Mesendoderm (in vitro differentiated cells): ENCODE data around the gene LRRC15.

Source experiments
- DNase-seq: peaks from one replicate; pipeline ENCODE4 v3.0.0; 2013
- H2AK5ac ChIP-seq: 2 replicates; pipeline ENCODE4 v1.6.1; 2013; ENCODE audit warnings: low read length, inconsistent platforms
- H2BK120ac ChIP-seq: 2 replicates; pipeline ENCODE4 v1.6.1; 2013; ENCODE audit warnings: low read depth, mild to moderate bottlenecking, low read length, moderate library complexity, mixed read lengths
- H2BK15ac ChIP-seq: replicated peaks from 2 replicates; pipeline ENCODE4 v1.6.1; 2013; ENCODE audit warnings: low read depth, mild to moderate bottlenecking, moderate library complexity
- H2BK5ac ChIP-seq: 2 replicates; pipeline ENCODE4 v1.6.1; 2013; ENCODE audit warnings: low read length, inconsistent platforms
- H3K18ac ChIP-seq: 2 replicates; pipeline ENCODE4 v1.6.1; 2013; ENCODE audit warnings: mild to moderate bottlenecking, low read length, mixed read lengths
- H3K23ac ChIP-seq: one replicate; pipeline ENCODE4 v1.6.1; 2013; ENCODE audit warnings: low read length
- H3K27ac ChIP-seq: 2 replicates; pipeline ENCODE4 v1.5.1; 2013; ENCODE audit warnings: low read depth, mild to moderate bottlenecking, inconsistent platforms, low read length, moderate library complexity
- H3K27me3 ChIP-seq: 2 replicates; pipeline ENCODE4 v1.6.1; 2013; ENCODE audit warnings: low read length, control low read depth, mild to moderate bottlenecking, inconsistent platforms; ENCODE audit not compliant: insufficient read depth, poor library complexity
- H3K36me3 ChIP-seq: 2 replicates; pipeline ENCODE4 v1.6.1; 2013; ENCODE audit warnings: low read length, inconsistent platforms; ENCODE audit not compliant: control insufficient read depth, insufficient read depth
- H3K4ac ChIP-seq: one replicate; pipeline ENCODE4 v1.6.1; 2013; ENCODE audit warnings: low read depth, mild to moderate bottlenecking, low read length, moderate library complexity
- H3K4me1 ChIP-seq: 2 replicates; pipeline ENCODE4 v1.6.1; 2013; ENCODE audit warnings: low read depth, low read length, inconsistent platforms; ENCODE audit not compliant: control insufficient read depth
- H3K4me2 ChIP-seq: 2 replicates; pipeline ENCODE4 v1.6.1; 2013; ENCODE audit warnings: low read length
- H3K4me3 ChIP-seq: 2 replicates; pipeline ENCODE4 v1.5.1; 2013; ENCODE audit warnings: mild to moderate bottlenecking, low read length
- H3K56ac ChIP-seq: one replicate; pipeline ENCODE4 v1.6.1; 2013; ENCODE audit warnings: low read length
- H3K79me1 ChIP-seq: 2 replicates; pipeline ENCODE4 v1.6.1; 2013; ENCODE audit warnings: low read length, inconsistent platforms
- H3K79me2 ChIP-seq: 2 replicates; pipeline ENCODE4 v1.6.1; 2013; ENCODE audit warnings: mild to moderate bottlenecking, low read length; ENCODE audit not compliant: control insufficient read depth, insufficient read depth
- H3K9ac ChIP-seq: 2 replicates; pipeline ENCODE4 v1.6.1; 2013; ENCODE audit warnings: low read length, inconsistent platforms
- H4K5ac ChIP-seq: one replicate; pipeline ENCODE4 v1.6.1; 2013; ENCODE audit warnings: low read length
- H4K8ac ChIP-seq: one replicate; pipeline ENCODE4 v1.6.1; 2013; ENCODE audit warnings: low read depth, mild to moderate bottlenecking, control low read depth, low read length, moderate library complexity
- WGBS: extraction: QIAGEN DNeasy Blood & Tissue Kit; methylation state at CpG from one replicate; pipeline ENCODE4 v1.1.7; 2013; ENCODE audit warnings: low lambda C conversion rate, missing lambda C conversion rate; ENCODE audit not compliant: insufficient coverage; ENCODE audit errors: extremely low coverage; 5-methylcytosine and 5-hydroxymethylcytosine counted together

Gene LRRC15

DNA sequence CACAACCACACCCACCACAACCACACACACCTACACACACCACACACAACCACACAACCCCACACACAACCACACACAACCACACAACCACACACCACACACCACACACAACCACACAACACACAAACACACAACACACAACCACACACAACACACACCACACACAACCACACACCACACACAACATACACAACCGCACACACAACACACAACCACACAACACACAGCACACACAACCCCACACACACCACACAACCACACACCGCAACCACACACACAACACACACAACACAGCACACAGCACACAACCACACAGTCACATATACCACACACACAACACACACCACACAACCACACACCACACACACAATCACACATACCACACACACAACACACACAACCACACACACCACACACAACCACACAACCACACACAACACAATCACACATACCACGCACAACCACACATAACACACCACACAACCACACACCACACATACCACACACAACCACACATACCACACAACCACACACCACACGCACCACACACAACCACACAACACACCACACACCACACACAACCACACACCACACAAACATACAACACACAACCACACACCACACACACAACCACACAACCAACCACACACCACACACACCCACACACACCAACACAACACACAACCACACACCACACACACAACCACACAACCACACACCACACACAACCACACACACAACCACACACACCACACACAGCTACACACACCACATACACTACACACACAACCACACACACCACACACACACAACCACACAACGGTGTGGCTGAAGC, 42.1 kb downstream of the LRRC15 start:
- WGBS: 100% methylated on average over 3 of the region's 5 CpGs
- Histone ChIP-seq H3K9ac (no peak overlapping the region), H3K23ac (no peak overlapping the region), H3K18ac (no peak overlapping the region), H3K27ac (no peak overlapping the region), H3K4ac (no peak overlapping the region), H3K79me1 (no peaks in the 10 kb centered on the region), H2BK5ac (no peak overlapping the region), H2BK15ac (no peak overlapping the region), H2AK5ac (no peak overlapping the region), H4K5ac (no peak overlapping the region), H4K8ac (no peak overlapping the region), H3K4me3 (no peak overlapping the region), H3K36me3 (no peaks in the 10 kb centered on the region), H3K4me1 (peaks cover 2% of the 10 kb centered on the region), H3K79me2 (no peaks in the 10 kb centered on the region), H2BK120ac (no peak overlapping the region), H3K56ac (no peak overlapping the region), H3K4me2 (no peak overlapping the region), H3K27me3 (no peaks in the 10 kb centered on the region)
- peak; percentile 74 for DNase-seq

DNA sequence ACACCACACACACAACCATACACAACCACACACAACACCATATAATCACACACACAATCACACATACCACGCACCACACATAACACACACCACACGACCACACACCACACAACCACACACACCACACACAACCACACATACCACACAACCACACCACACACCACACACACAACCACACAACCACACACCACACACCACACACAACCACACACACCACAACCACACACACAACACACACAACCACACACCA, 42.6 kb downstream of the LRRC15 start:
- no peak overlapping the region for H3K4me3 ChIP-seq
- H2BK15ac ChIP-seq: no peak overlapping the region
- no peaks in the 10 kb centered on the region for H3K79me1 ChIP-seq
- DNase-seq: no peak
- H3K36me3 ChIP-seq: no peaks in the 10 kb centered on the region
- WGBS: 100% methylated on average over 1 of the region's 2 CpGs
- peaks cover 2% of the 10 kb centered on the region for H3K4me1 ChIP-seq
- H2AK5ac ChIP-seq: no peak overlapping the region
- no peak overlapping the region for H3K4me2 ChIP-seq
- no peak overlapping the region for H4K5ac ChIP-seq
- H2BK5ac ChIP-seq: no peak overlapping the region
- no peak overlapping the region for H3K23ac ChIP-seq
- H3K79me2 ChIP-seq: no peaks in the 10 kb centered on the region
- no peak overlapping the region for H3K27ac ChIP-seq
- no peak overlapping the region for H4K8ac ChIP-seq
- H3K9ac ChIP-seq: no peak overlapping the region
- H3K18ac ChIP-seq: no peak overlapping the region
- H3K27me3 ChIP-seq: no peaks in the 10 kb centered on the region
- no peak overlapping the region for H3K4ac ChIP-seq
- H2BK120ac ChIP-seq: no peak overlapping the region
- no peak overlapping the region for H3K56ac ChIP-seq

DNA sequence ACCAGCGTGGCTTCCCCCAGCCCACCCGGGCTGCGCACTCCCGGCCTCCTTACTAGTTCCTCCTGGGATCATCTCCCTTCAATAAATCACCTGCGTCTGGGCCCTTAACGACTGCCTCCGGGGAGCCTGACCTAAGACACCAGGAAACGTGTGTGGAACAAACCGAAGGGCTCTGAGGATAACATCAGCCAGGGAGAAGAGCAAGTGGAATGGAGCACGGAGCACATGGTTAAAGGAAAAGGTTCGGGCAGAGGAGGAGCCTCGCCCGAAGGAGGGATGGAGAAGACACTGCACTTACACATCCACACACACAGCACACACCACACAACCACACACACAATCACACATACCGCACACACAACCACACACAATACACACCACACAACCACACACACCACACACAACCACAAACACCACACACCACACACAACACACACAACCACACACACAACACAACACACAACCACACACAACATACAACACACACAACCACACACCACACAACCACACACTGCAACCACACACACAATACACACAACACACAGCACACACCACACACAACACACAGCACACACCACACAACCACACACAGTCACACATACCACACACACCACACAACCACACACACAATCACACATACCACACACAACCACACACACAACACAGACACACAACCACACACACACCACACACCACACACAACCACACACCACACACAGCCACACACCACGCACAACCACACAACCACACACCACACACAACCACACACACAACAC, 43.2 kb downstream of the LRRC15 start:
- Histone ChIP-seq H3K18ac (no peak overlapping the region), H3K9ac (no peak overlapping the region), H3K4me1 (peaks cover 2% of the 10 kb centered on the region), H3K36me3 (no peaks in the 10 kb centered on the region), H3K79me1 (no peaks in the 10 kb centered on the region), H3K56ac (peak overlapping the region; percentile 25), H3K27ac (no peak overlapping the region), H4K8ac (no peak overlapping the region), H3K23ac (no peak overlapping the region), H2BK5ac (peak overlapping the region; percentile 27), H3K4ac (no peak overlapping the region), H3K27me3 (no peaks in the 10 kb centered on the region), H2AK5ac (peak overlapping the region; percentile 31), H4K5ac (no peak overlapping the region), H3K4me2 (no peak overlapping the region), H3K4me3 (no peak overlapping the region), H2BK120ac (no peak overlapping the region), H3K79me2 (no peaks in the 10 kb centered on the region), H2BK15ac (no peak overlapping the region)
- no CpG with 5 or more reads among the region's 15 CpGs for WGBS
- DNase-seq: peak; percentile 77

GRCh38 chr3:194325424-194326153, 44.0 kb downstream of the LRRC15 start:
- peak overlapping the region; percentile 99 for H2AK5ac ChIP-seq
- no peak overlapping the region for H3K4me3 ChIP-seq
- H3K79me1 ChIP-seq: no peaks in the 10 kb centered on the region
- no peak overlapping the region for H2BK120ac ChIP-seq
- peak overlapping the region; percentile 10 for H3K56ac ChIP-seq
- no peak overlapping the region for H3K4me2 ChIP-seq
- WGBS: no CpG with 5 or more reads among the region's 15 CpGs
- no peaks in the 10 kb centered on the region for H3K36me3 ChIP-seq
- no peak overlapping the region for H3K4ac ChIP-seq
- peak; percentile 83 for DNase-seq
- H3K9ac ChIP-seq: no peak overlapping the region
- H4K5ac ChIP-seq: no peak overlapping the region
- no peaks in the 10 kb centered on the region for H3K27me3 ChIP-seq
- no peak overlapping the region for H3K27ac ChIP-seq
- no peak overlapping the region for H4K8ac ChIP-seq
- H2BK5ac ChIP-seq: no peak overlapping the region
- H3K4me1 ChIP-seq: peaks cover 2% of the 10 kb centered on the region
- H2BK15ac ChIP-seq: no peak overlapping the region
- no peaks in the 10 kb centered on the region for H3K79me2 ChIP-seq
- H3K18ac ChIP-seq: no peak overlapping the region
- no peak overlapping the region for H3K23ac ChIP-seq

- Histone ChIP-seq H3K27me3 (no peaks in the 10 kb centered on the region), H2BK15ac (no peak overlapping the region)
- 100% methylated on average over 2 of the region's 3 CpGs for WGBS
Observed at GRCh38 chr3:194324823-194325327, 44.7 kb downstream of the LRRC15 start.

More at GRCh38 chr3:194324823-194325327, 44.7 kb downstream of the LRRC15 start:
- no peak overlapping the region for H4K8ac ChIP-seq
- H3K23ac ChIP-seq: peak overlapping the region; percentile 66
- H3K4me2 ChIP-seq: no peak overlapping the region
- DNase-seq: no peak
- H3K9ac ChIP-seq: no peak overlapping the region
- H3K36me3 ChIP-seq: no peaks in the 10 kb centered on the region
- peak overlapping the region; percentile 83 for H3K56ac ChIP-seq
- H2BK120ac ChIP-seq: no peak overlapping the region
- H4K5ac ChIP-seq: no peak overlapping the region
- H3K4me3 ChIP-seq: no peak overlapping the region
- H3K18ac ChIP-seq: no peak overlapping the region
- H3K79me2 ChIP-seq: no peaks in the 10 kb centered on the region
- peak overlapping the region; percentile 99 for H2AK5ac ChIP-seq
- H3K4me1 ChIP-seq: peaks cover 2% of the 10 kb centered on the region
- H3K79me1 ChIP-seq: no peaks in the 10 kb centered on the region
- H3K4ac ChIP-seq: no peak overlapping the region
- H3K27ac ChIP-seq: no peak overlapping the region
- peak overlapping the region; percentile 92 for H2BK5ac ChIP-seq
